Erythroblast (primary cell): ENCODE measurements around the gene C14orf119.

Experiments
- GATA1 ChIP-seq: IDR thresholded peaks from 2 replicates; pipeline ENCODE4 v1.6.1; 2011; ENCODE audit warnings: low read depth, mild to moderate bottlenecking, control low read depth, low read length, moderate library complexity
- POLR2A ChIP-seq: IDR thresholded peaks from 2 replicates; pipeline ENCODE4 v1.6.1; 2011; ENCODE audit warnings: mild to moderate bottlenecking, low read length

DNA sequence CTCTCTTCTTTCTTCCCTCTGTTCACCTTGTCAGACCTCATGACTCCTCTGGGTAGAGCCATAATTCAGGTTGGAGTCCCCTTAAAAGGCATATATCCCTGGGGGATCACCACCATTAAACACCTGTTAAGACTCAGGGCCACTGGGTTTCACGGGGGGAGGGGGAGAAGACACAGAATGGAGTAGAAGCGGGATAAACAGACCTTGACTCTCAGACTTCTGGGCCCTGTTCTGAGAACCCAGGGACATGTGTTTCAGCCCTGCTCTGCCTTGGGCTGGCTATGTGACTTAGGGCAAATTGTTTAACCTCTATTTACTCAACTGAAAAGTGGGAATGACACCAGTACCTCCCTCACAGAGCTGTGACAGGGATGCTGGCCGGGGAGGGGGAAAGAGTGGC is 42.6 kb upstream of the C14orf119 start:
- TF ChIP-seq POLR2A (no peak), GATA1 (no peak)
